ENCODE results near the gene TOMM34. TPM values are rescaled to one million over a fixed set of nuclear protein-coding genes. Genes with fewer than 3 reads are reported as not detected.

Gene TOMM34
- polyA plus RNA-seq, 1 donor (not counting 4 experiments of a cell fraction or from before 2014, with no cell fraction given) = 32.9 TPM

DNA sequence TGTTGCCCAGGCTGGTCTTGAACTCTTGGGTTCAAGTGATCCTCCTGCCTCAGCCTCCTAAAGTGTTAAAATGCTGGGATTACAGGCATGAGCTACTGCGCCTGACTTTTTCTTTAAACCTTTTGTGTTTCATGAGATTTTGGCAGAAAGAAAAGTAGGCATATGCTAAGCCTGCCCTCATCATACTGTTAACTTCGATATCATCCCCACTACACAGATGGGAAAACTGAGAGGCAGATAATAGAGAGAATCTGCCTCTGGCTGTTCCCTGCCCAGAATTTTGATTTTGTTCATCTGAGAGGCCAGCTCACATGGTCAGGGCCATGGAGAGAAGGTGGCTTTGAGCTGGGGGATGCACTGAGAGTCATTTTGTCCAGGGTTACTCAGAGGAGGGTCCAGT lies 42.8 kb downstream of the TOMM34 start:
- H3K36me3 ChIP-seq (ENCODE audit: control insufficient read depth in 2 of 2, extremely low read depth in 1 of 2, insufficient read depth in 2 of 2, low read length in 2 of 2) = peaks cover 21% of the 10 kb centered on the region in 2 experiments
- H3K9ac ChIP-seq (ENCODE audit: control insufficient read depth, extremely low read depth, insufficient read depth, low read length) = no peak overlapping the region
- no peak overlapping the region for H3K4me2 ChIP-seq (ENCODE audit: control insufficient read depth, extremely low read depth, insufficient read depth, low read depth, low read length)
- H3K4me1 ChIP-seq (ENCODE audit: control insufficient read depth, extremely low read depth, insufficient read depth, low read length) = no peaks in the 10 kb centered on the region
- H3K4me3 ChIP-seq (ENCODE audit: control insufficient read depth in 2 of 3, extremely low read depth in 1 of 3, insufficient read depth in 2 of 3, low read depth in 1 of 3, low read length in 3 of 3) = no peak overlapping the region
- H3K9me1 ChIP-seq (ENCODE audit: control insufficient read depth, extremely low read depth, insufficient read depth, low read length) = no peaks in the 10 kb centered on the region
- no peaks in the 10 kb centered on the region for H3K9me3 ChIP-seq (ENCODE audit: control insufficient read depth, low read depth, low read length)
- no peak overlapping the region for H2AFZ ChIP-seq (ENCODE audit: control insufficient read depth, low read length)
- TF ChIP-seq EZH2 (IDR thresholded peaks at IDR 0.05; ENCODE audit: low read length) (no peak), CTCF (optimal IDR thresholded peaks at IDR 0.05 in 1 of 3, IDR thresholded peaks at IDR 0.05 in 1 of 3, conservative IDR thresholded peaks at IDR 0.05 in 1 of 3; ENCODE audit: extremely low read depth in 1 of 3, insufficient read depth in 2 of 3, low read length in 3 of 3) (no peak)
- H3K79me2 ChIP-seq (ENCODE audit: control insufficient read depth, insufficient read depth, low read length) = no peaks in the 10 kb centered on the region
- H4K20me1 ChIP-seq (ENCODE audit: control insufficient read depth, extremely low read depth, insufficient read depth, low read length) = no peaks in the 10 kb centered on the region
- H3K27ac ChIP-seq (ENCODE audit: control insufficient read depth, insufficient read depth, low read length) = no peak overlapping the region
- FAIRE-seq (no peak), DNase-seq (ENCODE audit: low read depth, low spot score) (no peak)
- no peaks in the 10 kb centered on the region for H3K27me3 ChIP-seq (ENCODE audit: control insufficient read depth, extremely low read depth, insufficient read depth, low read length)
- dilution Hi-C loops (cut with MboI; ENCODE audit: extremely low pct_ligation_motif_present, low sequenced_read_pairs) = no loop called here

DNA sequence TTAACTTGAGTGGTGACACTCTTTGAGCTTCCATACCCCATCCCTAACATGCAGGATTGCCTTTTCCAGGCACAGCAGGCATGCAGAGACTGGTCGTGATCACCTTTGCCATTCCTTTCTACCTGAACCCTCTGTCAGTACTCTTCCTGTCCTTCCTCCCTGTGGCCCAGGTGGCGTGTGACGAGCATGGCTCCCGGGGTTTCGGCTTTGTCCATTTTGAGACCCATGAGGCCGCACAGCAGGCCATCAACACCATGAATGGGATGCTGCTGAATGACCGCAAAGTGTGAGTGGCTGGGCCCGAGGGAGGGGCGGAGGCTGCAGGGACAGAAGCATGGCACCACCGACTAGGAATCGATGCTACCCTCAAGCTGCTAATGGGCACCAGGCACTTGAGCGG lies 43.6 kb downstream of the TOMM34 start:
- Histone ChIP-seq H2AFZ (ENCODE audit: control insufficient read depth, low read length) (no peak overlapping the region), H3K36me3 (ENCODE audit: control insufficient read depth in 2 of 2, extremely low read depth in 1 of 2, insufficient read depth in 2 of 2, low read length in 2 of 2) (peaks cover 17 to 21% of the 10 kb centered on the region in 2 experiments), H3K4me2 (ENCODE audit: control insufficient read depth, extremely low read depth, insufficient read depth, low read depth, low read length) (no peak overlapping the region), H3K9me1 (ENCODE audit: control insufficient read depth, extremely low read depth, insufficient read depth, low read length) (no peaks in the 10 kb centered on the region), H3K79me2 (ENCODE audit: control insufficient read depth, insufficient read depth, low read length) (no peaks in the 10 kb centered on the region), H3K27me3 (ENCODE audit: control insufficient read depth, extremely low read depth, insufficient read depth, low read length) (no peaks in the 10 kb centered on the region), H3K4me1 (ENCODE audit: control insufficient read depth, extremely low read depth, insufficient read depth, low read length) (no peaks in the 10 kb centered on the region), H3K9ac (ENCODE audit: control insufficient read depth, extremely low read depth, insufficient read depth, low read length) (no peak overlapping the region), H3K27ac (ENCODE audit: control insufficient read depth, insufficient read depth, low read length) (no peak overlapping the region), H3K4me3 (ENCODE audit: control insufficient read depth in 2 of 3, extremely low read depth in 1 of 3, insufficient read depth in 2 of 3, low read depth in 1 of 3, low read length in 3 of 3) (no peak overlapping the region), H3K9me3 (ENCODE audit: control insufficient read depth, low read depth, low read length) (no peaks in the 10 kb centered on the region), H4K20me1 (ENCODE audit: control insufficient read depth, extremely low read depth, insufficient read depth, low read length) (no peaks in the 10 kb centered on the region)
- FAIRE-seq (no peak), DNase-seq (ENCODE audit: low read depth, low spot score) (no peak)
- dilution Hi-C loops (cut with MboI; ENCODE audit: extremely low pct_ligation_motif_present, low sequenced_read_pairs) = no loop called here
- TF ChIP-seq CTCF (optimal IDR thresholded peaks at IDR 0.05 in 1 of 3, IDR thresholded peaks at IDR 0.05 in 1 of 3, conservative IDR thresholded peaks at IDR 0.05 in 1 of 3; ENCODE audit: extremely low read depth in 1 of 3, insufficient read depth in 2 of 3, low read length in 3 of 3) (no peak), EZH2 (IDR thresholded peaks at IDR 0.05; ENCODE audit: low read length) (no peak)

Data from keratinocyte (primary cell).